GM19438 (cell line): ENCODE results near the gene OTULIN.

Experiments
- ATAC-seq: cut with Tn5 transposase; IDR thresholded peaks from one replicate; pipeline ENCODE4 v1.9.1; 2021; ENCODE audit warnings: low read depth; ENCODE audit not compliant: unreplicated experiment

Gene OTULIN

GRCh38 chr5:14695152-14695551 is 30.6 kb downstream of the OTULIN start:
- no peak for ATAC-seq

- ATAC-seq = no peak
Measured at GRCh38 chr5:14696057-14696456, 31.5 kb downstream of the OTULIN start.

- no peak for ATAC-seq
Measured at GRCh38 chr5:14696851-14697250, 32.3 kb downstream of the OTULIN start.

GRCh38 chr5:14698495-14698894 is 34.0 kb downstream of the OTULIN start:
- ATAC-seq = no peak

GRCh38 chr5:14699159-14699558 is 34.6 kb downstream of the OTULIN start:
- no peak for ATAC-seq

- no peak for ATAC-seq
Measured at GRCh38 chr5:14699807-14700400, 35.4 kb downstream of the OTULIN start.

- no peak for ATAC-seq
Measured at GRCh38 chr5:14700478-14701436, 36.2 kb downstream of the OTULIN start.

GRCh38 chr5:14701556-14701955 is 37.0 kb downstream of the OTULIN start:
- no peak for ATAC-seq

- ATAC-seq = no peak
Measured at GRCh38 chr5:14702238-14702839, 37.8 kb downstream of the OTULIN start.

GRCh38 chr5:14705556-14705955 is 41.0 kb downstream of the OTULIN start:
- no peak for ATAC-seq

GRCh38 chr5:14706615-14707021 is 42.1 kb downstream of the OTULIN start:
- ATAC-seq = no peak

- no peak for ATAC-seq
Measured at GRCh38 chr5:14707811-14708390, 43.4 kb downstream of the OTULIN start.

GRCh38 chr5:14708551-14708950 is 44.0 kb downstream of the OTULIN start:
- ATAC-seq = no peak

GRCh38 chr5:14710313-14710994 is 45.9 kb downstream of the OTULIN start:
- no peak for ATAC-seq

- no peak for ATAC-seq
Measured at GRCh38 chr5:14712131-14712530, 47.6 kb downstream of the OTULIN start.

- no peak for ATAC-seq
Measured at GRCh38 chr5:14712666-14713065, 48.1 kb downstream of the OTULIN start.

- ATAC-seq = no peak
Measured at GRCh38 chr5:14713476-14714390, 49.2 kb downstream of the OTULIN start.

GRCh38 chr5:14714706-14715105 is 50.2 kb downstream of the OTULIN start:
- ATAC-seq = no peak

- no peak for ATAC-seq
Measured at GRCh38 chr5:14715481-14715880, 51.0 kb downstream of the OTULIN start.
